PC-9 (cell line): ENCODE results near the gene VOPP1.

Experiments used
- EZH2 ChIP-seq: fragments of 200-600 bp; sonication (generic); IDR thresholded peaks from 2 replicates; pipeline ENCODE4 v1.8.0; 2017; ENCODE audit warnings: antibody characterized with exemption, low read depth
- TF ChIP-seq, protein P1 (sequence below): fragments of 200-600 bp; sonication (generic); conservative IDR thresholded peaks from 2 replicates; pipeline ENCODE4 v1.6.1; 2017; ENCODE audit warnings: mixed run types, antibody characterized with exemption, mild to moderate bottlenecking, moderate library complexity

DNA sequence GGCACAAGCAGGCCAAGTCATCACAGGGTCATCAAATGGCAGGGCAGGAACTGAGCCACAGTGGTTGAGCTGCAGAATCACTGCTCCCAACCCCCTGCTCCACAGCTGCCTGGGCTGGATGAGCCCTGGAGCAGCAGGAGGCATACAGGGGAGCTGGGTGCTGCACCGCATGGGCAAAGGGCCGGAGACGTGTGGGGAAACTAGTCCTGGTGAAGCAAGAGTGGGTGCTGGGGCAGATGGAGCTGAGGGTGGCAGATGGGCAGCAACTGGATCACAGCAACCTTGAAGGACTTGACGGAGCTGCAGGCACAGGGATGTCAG lies 16.0 kb upstream of the VOPP1 start:
- TF ChIP-seq EZH2 = no peak
- TF ChIP-seq, protein P1, sequence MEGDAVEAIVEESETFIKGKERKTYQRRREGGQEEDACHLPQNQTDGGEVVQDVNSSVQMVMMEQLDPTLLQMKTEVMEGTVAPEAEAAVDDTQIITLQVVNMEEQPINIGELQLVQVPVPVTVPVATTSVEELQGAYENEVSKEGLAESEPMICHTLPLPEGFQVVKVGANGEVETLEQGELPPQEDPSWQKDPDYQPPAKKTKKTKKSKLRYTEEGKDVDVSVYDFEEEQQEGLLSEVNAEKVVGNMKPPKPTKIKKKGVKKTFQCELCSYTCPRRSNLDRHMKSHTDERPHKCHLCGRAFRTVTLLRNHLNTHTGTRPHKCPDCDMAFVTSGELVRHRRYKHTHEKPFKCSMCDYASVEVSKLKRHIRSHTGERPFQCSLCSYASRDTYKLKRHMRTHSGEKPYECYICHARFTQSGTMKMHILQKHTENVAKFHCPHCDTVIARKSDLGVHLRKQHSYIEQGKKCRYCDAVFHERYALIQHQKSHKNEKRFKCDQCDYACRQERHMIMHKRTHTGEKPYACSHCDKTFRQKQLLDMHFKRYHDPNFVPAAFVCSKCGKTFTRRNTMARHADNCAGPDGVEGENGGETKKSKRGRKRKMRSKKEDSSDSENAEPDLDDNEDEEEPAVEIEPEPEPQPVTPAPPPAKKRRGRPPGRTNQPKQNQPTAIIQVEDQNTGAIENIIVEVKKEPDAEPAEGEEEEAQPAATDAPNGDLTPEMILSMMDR = no peak
